Vagina (tissue), 2 donors: Measurements from ENCODE around the gene EEF1B2. TPM values are rescaled to one million over a fixed set of nuclear protein-coding genes. Genes with fewer than 3 reads are reported as not detected.

ENCODE experiments used
- DNase-seq, 2 donors: peaks; one replicate each; pipeline ENCODE4 v3.0.0-alpha.2; 2017; ENCODE audit errors: extremely low spot score in 2 of 2
- H3K27ac ChIP-seq: fragments of 200-600 bp; sonication (generic); one replicate; pipeline ENCODE4 v1.5.1; 2019
- H3K27me3 ChIP-seq: fragments of 200-600 bp; sonication (generic); one replicate; pipeline ENCODE4 v1.5.1; 2019
- H3K36me3 ChIP-seq, 2 donors: fragments of 200-600 bp; sonication (generic); one replicate each; pipeline ENCODE4 v1.5.1; 2017 to 2019
- H3K4me1 ChIP-seq: fragments of 200-600 bp; sonication (generic); one replicate; pipeline ENCODE4 v1.5.1; 2019
- H3K4me3 ChIP-seq, 2 donors: fragments of 200-600 bp; sonication (generic); 1 replicate in 1 of 2; 2 replicates in 1 of 2; pipeline ENCODE4 v1.5.1; 2016 to 2019
- H3K9me3 ChIP-seq: fragments of 200-600 bp; sonication (generic); one replicate; pipeline ENCODE4 v1.5.1; 2019
- POLR2A ChIP-seq, 2 donors: fragments of 450-650 bp; IDR thresholded peaks; one replicate each; pipeline ENCODE4 v1.6.1; 2017; ENCODE audit warnings: antibody characterized with exemption in 2 of 2, mild to moderate bottlenecking in 2 of 2, moderate library complexity in 2 of 2
- POLR2AphosphoS5 ChIP-seq, 2 donors: sonication (generic); formaldehyde crosslinking; IDR thresholded peaks; one replicate each; pipeline ENCODE4 v1.9.0; 2017; ENCODE audit warnings: antibody characterized with exemption in 2 of 2, mild to moderate bottlenecking in 2 of 2, low read depth in 1 of 2; ENCODE audit not compliant: insufficient read depth in 1 of 2
- intact Hi-C: fragments of 100-400 bp; cut with DNase I; formaldehyde crosslinking; loops from one replicate; pipeline ENCODE4 v1.15.1; 2023
- total RNA-seq: library from RNA; depleted of rRNA; stranded (reverse); fragments of >200 nt; gene quantifications from one replicate; pipeline ENCODE4 v1.2.3, GENCODE V29; 2016
- TF ChIP-seq, protein P1 (sequence below), 3 experiments: fragments of 450-650 bp in 2 of 3; fragments of 200-600 bp in 1 of 3; sonication (generic) in 1 of 3; IDR thresholded peaks; one replicate each; pipeline ENCODE4 v1.5.1; 2017 to 2019; ENCODE audit warnings: antibody characterized with exemption in 3 of 3, mild to moderate bottlenecking in 2 of 3, moderate library complexity in 2 of 3

EEF1B2 gene
- total RNA-seq, 1 donor from 2014 or later, result 353 TPM

GRCh38 chr2:206189691-206190090 is 30.0 kb downstream of the EEF1B2 start:
- Histone ChIP-seq H3K36me3 (no peaks in the 10 kb centered on the region), H3K27ac (no peak overlapping the region), H3K4me3 (no peak overlapping the region), H3K9me3 (no peaks in the 10 kb centered on the region), H3K4me1 (no peaks in the 10 kb centered on the region), H3K27me3 (no peaks in the 10 kb centered on the region)
- DNase-seq, result no peak
- TF ChIP-seq POLR2A (IDR thresholded peaks at IDR 0.05) (no peak), POLR2AphosphoS5 (IDR thresholded peaks at IDR 0.05; ENCODE audit: insufficient read depth in 1 of 2, low read depth in 1 of 2) (no peak)
- TF ChIP-seq, protein P1, sequence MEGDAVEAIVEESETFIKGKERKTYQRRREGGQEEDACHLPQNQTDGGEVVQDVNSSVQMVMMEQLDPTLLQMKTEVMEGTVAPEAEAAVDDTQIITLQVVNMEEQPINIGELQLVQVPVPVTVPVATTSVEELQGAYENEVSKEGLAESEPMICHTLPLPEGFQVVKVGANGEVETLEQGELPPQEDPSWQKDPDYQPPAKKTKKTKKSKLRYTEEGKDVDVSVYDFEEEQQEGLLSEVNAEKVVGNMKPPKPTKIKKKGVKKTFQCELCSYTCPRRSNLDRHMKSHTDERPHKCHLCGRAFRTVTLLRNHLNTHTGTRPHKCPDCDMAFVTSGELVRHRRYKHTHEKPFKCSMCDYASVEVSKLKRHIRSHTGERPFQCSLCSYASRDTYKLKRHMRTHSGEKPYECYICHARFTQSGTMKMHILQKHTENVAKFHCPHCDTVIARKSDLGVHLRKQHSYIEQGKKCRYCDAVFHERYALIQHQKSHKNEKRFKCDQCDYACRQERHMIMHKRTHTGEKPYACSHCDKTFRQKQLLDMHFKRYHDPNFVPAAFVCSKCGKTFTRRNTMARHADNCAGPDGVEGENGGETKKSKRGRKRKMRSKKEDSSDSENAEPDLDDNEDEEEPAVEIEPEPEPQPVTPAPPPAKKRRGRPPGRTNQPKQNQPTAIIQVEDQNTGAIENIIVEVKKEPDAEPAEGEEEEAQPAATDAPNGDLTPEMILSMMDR (IDR thresholded peaks at IDR 0.05), result no peak
- intact Hi-C loops, result no loop called here

- no peaks in the 10 kb centered on the region for H3K36me3 ChIP-seq
- no peaks in the 10 kb centered on the region for H3K9me3 ChIP-seq
- H3K27me3 ChIP-seq, result no peaks in the 10 kb centered on the region
- TF ChIP-seq POLR2AphosphoS5 (IDR thresholded peaks at IDR 0.05; ENCODE audit: insufficient read depth in 1 of 2, low read depth in 1 of 2), result no peak
- TF ChIP-seq, protein P1 (IDR thresholded peaks at IDR 0.05), result no peak
- TF ChIP-seq POLR2A (IDR thresholded peaks at IDR 0.05), result no peak
- intact Hi-C loops, result no loop called here
- no peaks in the 10 kb centered on the region for H3K4me1 ChIP-seq
- no peak for DNase-seq
- no peak overlapping the region for H3K27ac ChIP-seq
- no peak overlapping the region for H3K4me3 ChIP-seq
Measured at GRCh38 chr2:206190111-206190510, 30.4 kb downstream of the EEF1B2 start.

DNA sequence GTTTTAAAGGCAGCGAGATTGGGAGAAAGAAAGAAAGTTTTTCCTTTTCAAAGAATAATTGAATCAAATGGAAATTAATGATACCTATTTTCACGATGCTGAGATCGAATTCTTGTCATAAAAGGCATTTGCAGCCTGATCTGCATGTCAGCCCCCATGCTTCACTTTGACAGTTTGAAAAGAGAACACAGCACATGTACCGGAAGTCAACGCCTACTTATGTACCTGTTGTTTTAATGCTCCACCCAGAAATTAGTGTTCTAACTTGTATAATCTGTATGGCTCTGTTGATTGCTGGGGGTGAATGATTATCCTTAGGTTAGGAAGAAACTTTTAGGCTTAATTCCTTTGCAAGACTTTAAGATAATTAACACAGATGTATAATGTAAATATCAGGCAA is 31.0 kb downstream of the EEF1B2 start:
- no peaks in the 10 kb centered on the region for H3K27me3 ChIP-seq
- H3K36me3 ChIP-seq, result no peaks in the 10 kb centered on the region
- DNase-seq, result no peak
- intact Hi-C loops, result no loop called here
- no peaks in the 10 kb centered on the region for H3K4me1 ChIP-seq
- no peaks in the 10 kb centered on the region for H3K9me3 ChIP-seq
- no peak overlapping the region for H3K4me3 ChIP-seq
- H3K27ac ChIP-seq, result no peak overlapping the region
- TF ChIP-seq POLR2A (IDR thresholded peaks at IDR 0.05), result no peak
- no peak for TF ChIP-seq POLR2AphosphoS5 (IDR thresholded peaks at IDR 0.05; ENCODE audit: insufficient read depth in 1 of 2, low read depth in 1 of 2)
- TF ChIP-seq, protein P1 (IDR thresholded peaks at IDR 0.05), result no peak

DNA sequence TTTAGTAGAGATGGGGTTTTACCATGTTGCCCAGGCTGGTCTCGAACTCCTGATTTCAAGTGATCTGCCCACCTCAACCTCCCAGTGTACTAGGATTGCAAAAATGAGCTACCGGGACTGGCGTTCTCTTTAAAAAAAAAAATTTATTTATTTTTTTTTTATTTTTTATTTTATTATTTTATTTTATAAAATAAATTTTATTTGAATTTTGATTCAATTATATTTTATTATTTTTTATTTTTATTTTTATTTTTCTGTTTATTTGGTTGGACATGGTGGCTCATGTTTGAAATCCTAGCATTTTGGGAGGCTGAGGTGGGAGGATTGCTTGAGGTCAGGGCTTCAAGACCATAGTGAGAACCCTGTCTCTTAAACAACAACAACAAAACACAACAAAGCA is 32.5 kb downstream of the EEF1B2 start:
- Histone ChIP-seq H3K27me3 (no peaks in the 10 kb centered on the region), H3K27ac (no peak overlapping the region), H3K36me3 (no peaks in the 10 kb centered on the region), H3K4me3 (no peak overlapping the region), H3K4me1 (no peaks in the 10 kb centered on the region), H3K9me3 (no peaks in the 10 kb centered on the region)
- TF ChIP-seq, protein P1 (IDR thresholded peaks at IDR 0.05), result no peak
- no peak for TF ChIP-seq POLR2A (IDR thresholded peaks at IDR 0.05)
- TF ChIP-seq POLR2AphosphoS5 (IDR thresholded peaks at IDR 0.05; ENCODE audit: insufficient read depth in 1 of 2, low read depth in 1 of 2), result no peak
- DNase-seq, result no peak
- intact Hi-C loops, result no loop called here

DNA sequence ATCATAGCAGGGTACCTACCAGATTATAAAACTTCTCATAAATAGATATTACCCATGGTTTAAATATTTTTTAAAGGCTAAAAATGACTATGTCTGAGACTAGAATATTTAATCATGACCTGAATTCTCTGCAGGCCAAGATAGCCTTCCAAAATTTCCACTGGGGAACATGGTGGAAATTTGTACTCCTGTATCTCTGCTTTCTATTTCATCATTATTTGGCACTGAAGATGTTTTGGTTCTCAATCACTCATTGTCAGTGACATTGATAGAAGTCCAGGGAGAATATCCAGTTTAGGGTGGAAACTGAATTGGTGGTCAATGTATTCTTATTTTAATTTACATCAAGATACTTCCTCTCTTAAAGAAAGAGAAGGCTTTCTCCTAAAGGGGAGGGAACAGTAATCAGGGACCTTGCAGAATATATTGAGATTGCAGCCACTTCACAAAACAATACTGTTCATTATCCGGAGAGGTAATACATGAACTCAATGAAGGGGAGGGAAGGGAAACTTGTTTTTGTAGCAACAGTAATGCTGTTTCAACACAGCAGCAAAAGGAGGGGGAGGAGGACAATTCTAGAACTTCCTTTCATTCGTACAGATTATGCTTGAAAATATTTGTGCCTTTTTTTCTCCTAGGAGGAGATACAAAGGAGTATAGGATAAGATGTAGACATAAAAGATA is 34.1 kb downstream of the EEF1B2 start:
- no peak for DNase-seq
- no peaks in the 10 kb centered on the region for H3K27me3 ChIP-seq
- intact Hi-C loops, result no loop called here
- TF ChIP-seq, protein P1 (IDR thresholded peaks at IDR 0.05), result no peak
- no peak for TF ChIP-seq POLR2A (IDR thresholded peaks at IDR 0.05)
- TF ChIP-seq POLR2AphosphoS5 (IDR thresholded peaks at IDR 0.05; ENCODE audit: insufficient read depth in 1 of 2, low read depth in 1 of 2), result no peak
- peaks cover 2% of the 10 kb centered on the region for H3K4me1 ChIP-seq
- H3K4me3 ChIP-seq, result no peak overlapping the region
- H3K27ac ChIP-seq, result no peak overlapping the region
- H3K36me3 ChIP-seq, result no peaks in the 10 kb centered on the region
- no peaks in the 10 kb centered on the region for H3K9me3 ChIP-seq
